Adipose tissue (tissue), 3 donors: Measurements from ENCODE around the gene BCAR1. TPM values are rescaled to one million over a fixed set of nuclear protein-coding genes. Genes with fewer than 3 reads are reported as not detected.
"Not testable (repeated sequence)": the region's sequence is repeated elsewhere in the genome, so short reads cannot be mapped to it uniquely, and the experiment has no call there.

Experiments
- H3K27ac ChIP-seq: one replicate; pipeline ENCODE4 v1.5.1; 2013; ENCODE audit warnings: low read depth, low read length
- WGBS, 3 donors: extraction: QIAGEN DNeasy Blood & Tissue Kit; methylation state at CpG; one replicate each; pipeline ENCODE4 v1.1.7; 2013; 5-methylcytosine and 5-hydroxymethylcytosine counted together
- polyA plus RNA-seq, 3 donors: library from polyadenylated mRNA; stranded (reverse); fragments of 200-250 nt; gene quantifications; one replicate each; pipeline ENCODE4 v1.2.3, GENCODE V29; 2013
- donor health status: healthy with polysubstance abuse.
- donor health status: Bipolar disorder and iron deficiency.
- donor health status: healthy.

The BCAR1 gene
- polyA plus RNA-seq, 3 donors: 28.6 to 64.0 (median 28.7) TPM

- WGBS, 3 donors: 53 to 94% (median 93%) methylated on average over 7 of the region's 7 CpGs
Measured at GRCh38 chr16:75216576-75216975, 34.8 kb downstream of the BCAR1 start.

GRCh38 chr16:75216127-75216526, 35.3 kb downstream of the BCAR1 start:
- WGBS, 3 donors: 49 to 92% (median 85%) methylated on average over 2 of the region's 2 CpGs
- H3K27ac ChIP-seq: no peak overlapping the region

More at GRCh38 chr16:75216576-75216975, 34.8 kb downstream of the BCAR1 start:
- H3K27ac ChIP-seq: no peak overlapping the region

GRCh38 chr16:75211286-75211685, 40.1 kb downstream of the BCAR1 start:
- WGBS, 3 donors: 83 to 87% (median 86%) methylated on average over 10 of the region's 10 CpGs
- not testable (repeated sequence) for H3K27ac ChIP-seq

- no peak overlapping the region for H3K27ac ChIP-seq
- 86 to 92% (median 90%) methylated on average over 5 of the region's 5 CpGs for WGBS, 3 donors
Measured at GRCh38 chr16:75209944-75210343, 41.5 kb downstream of the BCAR1 start.

- 72 to 91% (median 82%) methylated on average over 7 of the region's 7 CpGs for WGBS, 3 donors
- H3K27ac ChIP-seq: not testable (repeated sequence)
Measured at GRCh38 chr16:75209514-75209913, 41.9 kb downstream of the BCAR1 start.

- WGBS, 3 donors: 64 to 87% (median 84%) methylated on average over 25 to 27 of the region's 27 CpGs
- H3K27ac ChIP-seq: no peak overlapping the region
Measured at GRCh38 chr16:75208861-75209505, 42.4 kb downstream of the BCAR1 start.

- WGBS, 3 donors: 75 to 82% (median 80%) methylated on average over 13 of the region's 13 CpGs
- H3K27ac ChIP-seq: no peak overlapping the region
Measured at GRCh38 chr16:75208242-75208825, 43.1 kb downstream of the BCAR1 start.

GRCh38 chr16:75207831-75208230, 43.6 kb downstream of the BCAR1 start:
- 82 to 90% (median 83%) methylated on average over 11 of the region's 11 CpGs for WGBS, 3 donors
- no peak overlapping the region for H3K27ac ChIP-seq

GRCh38 chr16:75206749-75207451, 44.5 kb downstream of the BCAR1 start, which contains the start of gene CTRB2:
TSS of gene CTRB2 (minus strand) at chr16:75207161. CDS start at chr16:75207141, 20 bp downstream.
- H3K27ac ChIP-seq: no peak within 1 kb of the TSS
- 41 to 92% (median 89%) methylated on average over 23 to 24 of the region's 24 CpGs for WGBS, 3 donors

- 44 to 88% (median 76%) methylated on average over 16 to 19 of the region's 25 CpGs for WGBS, 3 donors
- H3K27ac ChIP-seq: not testable (repeated sequence)
Measured at GRCh38 chr16:75205961-75206748, 45.3 kb downstream of the BCAR1 start.

- WGBS, 3 donors: 42 to 100% (median 90%) methylated on average over 1 to 8 of the region's 19 CpGs
- not testable (repeated sequence) for H3K27ac ChIP-seq
Measured at GRCh38 chr16:75205438-75205837, 46.0 kb downstream of the BCAR1 start.

- H3K27ac ChIP-seq: not testable (repeated sequence)
- no CpG with 5 or more reads among the region's 20 CpGs for WGBS, 3 donors
Measured at GRCh38 chr16:75204905-75205304, 46.5 kb downstream of the BCAR1 start.

GRCh38 chr16:75204410-75204758, 47.0 kb downstream of the BCAR1 start:
- no peak overlapping the region for H3K27ac ChIP-seq
- WGBS, 3 donors: 79 to 97% (median 94%) methylated on average over 4 to 6 of the region's 6 CpGs

- WGBS, 3 donors: 71 to 81% (median 72%) methylated on average over 13 of the region's 13 CpGs
- H3K27ac ChIP-seq: no peak overlapping the region
Measured at GRCh38 chr16:75203667-75204409, 47.6 kb downstream of the BCAR1 start.

- WGBS, 3 donors: 77 to 90% (median 90%) methylated on average over 12 of the region's 12 CpGs
Measured at GRCh38 chr16:75203096-75203495, 48.3 kb downstream of the BCAR1 start.

GRCh38 chr16:75202069-75202590, 49.3 kb downstream of the BCAR1 start:
- 85 to 97% (median 89%) methylated on average over 13 of the region's 13 CpGs for WGBS, 3 donors
- H3K27ac ChIP-seq: no peak overlapping the region

More at GRCh38 chr16:75203096-75203495, 48.3 kb downstream of the BCAR1 start:
- H3K27ac ChIP-seq: no peak overlapping the region

- WGBS, 3 donors: 26 to 31% (median 28%) methylated on average over 18 of the region's 18 CpGs
- H3K27ac ChIP-seq: no peak overlapping the region
Measured at GRCh38 chr16:75198135-75198600, 53.3 kb downstream of the BCAR1 start.
